Trophoblast cell (in vitro differentiated cells and primary cell): ENCODE results near the gene CARS1.

Source experiments
- DNase-seq, 2 donors: peaks; one replicate each; pipeline ENCODE4 v3.0.0-alpha.2; 2016
- H2AFZ ChIP-seq: 2 replicates; pipeline ENCODE4 v1.6.1; 2013; ENCODE audit warnings: low read length, moderate library complexity, mild to moderate bottlenecking; ENCODE audit not compliant: insufficient read depth, poor library complexity
- H2AK5ac ChIP-seq: 2 replicates; pipeline ENCODE4 v1.6.1; 2013; ENCODE audit warnings: mild to moderate bottlenecking, low read length
- H2BK120ac ChIP-seq: 2 replicates; pipeline ENCODE4 v1.6.1; 2013; ENCODE audit warnings: low read length, mild to moderate bottlenecking, moderate library complexity; ENCODE audit not compliant: insufficient read depth, poor library complexity
- H2BK12ac ChIP-seq: 2 replicates; pipeline ENCODE4 v1.6.1; 2013; ENCODE audit warnings: mild to moderate bottlenecking, low read length, moderate library complexity
- H2BK5ac ChIP-seq: 2 replicates; pipeline ENCODE4 v1.6.1; 2013; ENCODE audit warnings: low read length, low read depth, moderate library complexity, mild to moderate bottlenecking; ENCODE audit not compliant: poor library complexity
- H3K14ac ChIP-seq: 2 replicates; pipeline ENCODE4 v1.6.1; 2013; ENCODE audit warnings: mild to moderate bottlenecking, low read length
- H3K18ac ChIP-seq: 2 replicates; pipeline ENCODE4 v1.6.1; 2013; ENCODE audit warnings: mild to moderate bottlenecking, low read length
- H3K23ac ChIP-seq: 2 replicates; pipeline ENCODE4 v1.6.1; 2013; ENCODE audit warnings: low read length
- H3K27ac ChIP-seq: 2 replicates; pipeline ENCODE4 v1.5.1; 2013; ENCODE audit warnings: low read depth, mild to moderate bottlenecking, inconsistent platforms, low read length, moderate library complexity
- H3K27me3 ChIP-seq: 2 replicates; pipeline ENCODE4 v1.6.1; 2013; ENCODE audit warnings: inconsistent platforms, mild to moderate bottlenecking, low read length, moderate library complexity; ENCODE audit not compliant: insufficient read depth
- H3K36me3 ChIP-seq, 2 experiments: 1 replicate in 1 of 2; 2 replicates in 1 of 2; pipeline ENCODE4 v1.6.1; 2013; ENCODE audit warnings: low read length in 2 of 2, mild to moderate bottlenecking in 2 of 2, moderate library complexity in 1 of 2; ENCODE audit not compliant: insufficient read depth in 2 of 2, control insufficient read depth in 1 of 2
- H3K4ac ChIP-seq: 2 replicates; pipeline ENCODE4 v1.6.1; 2013; ENCODE audit warnings: low read depth, mild to moderate bottlenecking, low read length, moderate library complexity
- H3K4me1 ChIP-seq, 2 experiments: 1 replicate in 1 of 2; 2 replicates in 1 of 2; pipeline ENCODE4 v1.6.1; 2013; ENCODE audit warnings: low read length in 2 of 2, mild to moderate bottlenecking in 2 of 2, moderate library complexity in 1 of 2; ENCODE audit not compliant: insufficient read depth in 2 of 2, control insufficient read depth in 1 of 2
- H3K4me2 ChIP-seq: 2 replicates; pipeline ENCODE4 v1.6.1; 2013; ENCODE audit warnings: inconsistent platforms, mild to moderate bottlenecking, low read length, moderate library complexity
- H3K4me3 ChIP-seq: 2 replicates; pipeline ENCODE4 v1.5.1; 2013; ENCODE audit warnings: mild to moderate bottlenecking, low read depth, low read length, inconsistent platforms
- H3K79me1 ChIP-seq: one replicate; pipeline ENCODE4 v1.6.1; 2013; ENCODE audit warnings: low read length
- H3K79me2 ChIP-seq: 2 replicates; pipeline ENCODE4 v1.6.1; 2013; ENCODE audit warnings: low read length, mild to moderate bottlenecking; ENCODE audit not compliant: control insufficient read depth, insufficient read depth, poor library complexity
- H3K9ac ChIP-seq: 2 replicates; pipeline ENCODE4 v1.6.1; 2013; ENCODE audit warnings: mild to moderate bottlenecking, low read length
- H3K9me3 ChIP-seq: 2 replicates; pipeline ENCODE4 v1.6.1; 2013; ENCODE audit warnings: low read depth, mild to moderate bottlenecking, control low read depth, inconsistent platforms, low read length; ENCODE audit not compliant: insufficient read depth
- H4K12ac ChIP-seq: 2 replicates; pipeline ENCODE4 v1.6.1; 2013; ENCODE audit warnings: low read depth, mild to moderate bottlenecking, low read length, moderate library complexity
- H4K8ac ChIP-seq: 2 replicates; pipeline ENCODE4 v1.6.1; 2013; ENCODE audit warnings: low read depth, mild to moderate bottlenecking, low read length, moderate library complexity
- H4K91ac ChIP-seq: one replicate; pipeline ENCODE4 v1.6.1; 2013; ENCODE audit warnings: low read depth, mild to moderate bottlenecking, low read length, moderate library complexity
- WGBS: extraction: QIAGEN DNeasy Blood & Tissue Kit; methylation state at CpG from one replicate; pipeline ENCODE4 v1.1.7; 2013; ENCODE audit warnings: missing lambda C conversion rate; ENCODE audit not compliant: insufficient read length, insufficient coverage; ENCODE audit errors: extremely low coverage; 5-methylcytosine and 5-hydroxymethylcytosine counted together

CARS1 gene

DNA sequence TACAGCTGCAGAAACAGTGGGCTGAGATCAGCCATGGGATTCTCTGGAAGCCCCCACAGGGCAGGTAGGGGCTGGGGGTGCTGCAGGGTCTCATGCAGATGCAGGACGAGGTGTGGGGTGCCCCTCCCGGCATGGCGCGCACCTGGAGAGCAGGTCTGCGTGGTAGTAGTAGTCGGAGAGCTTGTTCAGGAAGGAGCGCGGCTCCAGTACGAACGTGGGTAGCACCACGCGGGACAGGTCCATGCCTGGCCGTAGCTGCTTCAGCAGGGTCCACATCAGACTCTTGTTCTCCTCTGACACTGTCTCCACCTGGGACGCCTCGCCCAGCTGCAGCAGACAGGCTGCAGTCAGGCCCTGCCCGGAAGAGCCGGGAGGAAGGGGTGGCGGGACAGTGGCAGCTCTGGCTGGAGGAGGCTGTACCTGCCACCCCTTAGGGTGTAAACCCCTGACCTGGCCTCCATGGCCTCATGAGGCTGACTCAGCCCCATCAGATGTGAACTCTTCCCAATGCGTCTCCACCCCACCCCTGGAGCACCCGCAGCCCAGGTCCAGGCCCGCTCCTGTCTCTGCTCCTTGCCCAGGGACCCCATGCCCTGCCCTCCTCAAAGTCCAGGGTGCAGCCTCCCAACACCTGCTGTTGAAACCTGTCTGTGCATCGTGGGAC is 47.0 kb upstream of the CARS1 start:
- no peak overlapping the region for H4K8ac ChIP-seq
- no peaks in the 10 kb centered on the region for H3K9me3 ChIP-seq
- H3K27ac ChIP-seq = no peak overlapping the region
- no peaks in the 10 kb centered on the region for H3K79me1 ChIP-seq
- no peak overlapping the region for H2AFZ ChIP-seq
- H2AK5ac ChIP-seq = no peak overlapping the region
- H3K14ac ChIP-seq = no peak overlapping the region
- H3K27me3 ChIP-seq = no peaks in the 10 kb centered on the region
- H3K23ac ChIP-seq = no peak overlapping the region
- no peak overlapping the region for H4K91ac ChIP-seq
- no peak overlapping the region for H3K18ac ChIP-seq
- no peak overlapping the region for H2BK120ac ChIP-seq
- no peak overlapping the region for H3K9ac ChIP-seq
- H3K4ac ChIP-seq = no peak overlapping the region
- H3K36me3 ChIP-seq = peaks cover 53 to 59% of the 10 kb centered on the region in 2 experiments
- H2BK5ac ChIP-seq = no peak overlapping the region
- H3K4me3 ChIP-seq = no peak overlapping the region
- H3K79me2 ChIP-seq = no peaks in the 10 kb centered on the region
- no peak overlapping the region for H2BK12ac ChIP-seq
- WGBS = no CpG with 5 or more reads among the region's 22 CpGs
- no peaks in the 10 kb centered on the region for H3K4me1 ChIP-seq
- H4K12ac ChIP-seq = no peak overlapping the region
- H3K4me2 ChIP-seq = no peak overlapping the region
- no peak for DNase-seq

DNA sequence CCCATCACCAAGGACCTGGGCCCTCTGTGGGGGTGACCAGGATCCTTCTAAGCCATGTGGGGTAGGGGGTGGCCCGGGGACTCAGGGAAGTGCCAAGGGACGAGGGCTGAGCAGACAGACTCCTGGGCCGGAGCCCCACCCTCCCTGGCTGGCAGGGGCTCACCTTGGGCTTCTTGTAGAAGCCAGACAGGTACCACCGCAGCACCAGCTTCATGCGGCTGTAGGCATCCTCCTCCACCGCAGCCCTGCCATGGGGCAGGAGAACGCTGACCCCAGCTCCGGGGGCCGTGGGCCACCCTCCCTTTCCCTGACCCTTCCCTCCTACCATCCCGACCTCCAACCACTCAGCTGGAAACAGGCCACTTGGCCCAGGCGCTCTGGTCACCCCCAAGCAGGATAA is 45.9 kb upstream of the CARS1 start:
- Histone ChIP-seq H3K14ac (no peak overlapping the region), H2BK5ac (no peak overlapping the region), H3K4ac (no peak overlapping the region), H3K79me2 (no peaks in the 10 kb centered on the region), H3K18ac (no peak overlapping the region), H4K8ac (no peak overlapping the region), H4K12ac (no peak overlapping the region), H2AFZ (no peak overlapping the region), H3K23ac (no peak overlapping the region), H2BK120ac (no peak overlapping the region), H3K4me2 (no peak overlapping the region), H3K27ac (no peak overlapping the region), H2AK5ac (no peak overlapping the region), H3K36me3 (peaks cover 53 to 58% of the 10 kb centered on the region in 2 experiments), H4K91ac (no peak overlapping the region), H3K27me3 (no peaks in the 10 kb centered on the region), H3K9me3 (no peaks in the 10 kb centered on the region), H3K4me1 (no peaks in the 10 kb centered on the region), H3K9ac (no peak overlapping the region), H2BK12ac (no peak overlapping the region), H3K79me1 (no peaks in the 10 kb centered on the region), H3K4me3 (no peak overlapping the region)
- WGBS = no CpG with 5 or more reads among the region's 11 CpGs
- DNase-seq = no peak

DNA sequence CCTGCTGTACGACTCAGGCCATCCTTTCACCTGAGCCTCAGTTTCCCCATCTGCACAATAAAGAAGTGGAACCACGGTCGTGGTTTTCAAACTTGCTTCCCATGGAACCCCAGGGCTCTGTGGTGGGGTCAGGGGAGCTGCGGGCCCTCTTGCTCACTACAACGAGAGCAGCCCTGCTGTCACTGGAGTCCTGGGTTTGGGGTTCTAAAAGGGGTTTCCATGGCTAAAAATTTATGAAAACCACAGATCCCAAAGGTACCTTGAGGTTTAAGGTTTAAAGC is 45.4 kb upstream of the CARS1 start:
- peaks cover 51 to 56% of the 10 kb centered on the region in 2 experiments for H3K36me3 ChIP-seq
- no peaks in the 10 kb centered on the region for H3K79me2 ChIP-seq
- H3K9ac ChIP-seq = no peak overlapping the region
- no peak overlapping the region for H3K4ac ChIP-seq
- no peaks in the 10 kb centered on the region for H3K27me3 ChIP-seq
- no peak for DNase-seq
- H3K9me3 ChIP-seq = no peaks in the 10 kb centered on the region
- H4K8ac ChIP-seq = no peak overlapping the region
- H2BK5ac ChIP-seq = no peak overlapping the region
- no peak overlapping the region for H3K4me3 ChIP-seq
- no peak overlapping the region for H4K91ac ChIP-seq
- no peak overlapping the region for H3K14ac ChIP-seq
- no peak overlapping the region for H4K12ac ChIP-seq
- no peak overlapping the region for H3K18ac ChIP-seq
- H3K4me2 ChIP-seq = no peak overlapping the region
- no peak overlapping the region for H2AFZ ChIP-seq
- H2BK120ac ChIP-seq = no peak overlapping the region
- H3K79me1 ChIP-seq = no peaks in the 10 kb centered on the region
- WGBS = no CpG with 5 or more reads among the region's 5 CpGs
- no peak overlapping the region for H3K27ac ChIP-seq
- H3K23ac ChIP-seq = no peak overlapping the region
- no peaks in the 10 kb centered on the region for H3K4me1 ChIP-seq
- H2AK5ac ChIP-seq = no peak overlapping the region
- H2BK12ac ChIP-seq = no peak overlapping the region

DNA sequence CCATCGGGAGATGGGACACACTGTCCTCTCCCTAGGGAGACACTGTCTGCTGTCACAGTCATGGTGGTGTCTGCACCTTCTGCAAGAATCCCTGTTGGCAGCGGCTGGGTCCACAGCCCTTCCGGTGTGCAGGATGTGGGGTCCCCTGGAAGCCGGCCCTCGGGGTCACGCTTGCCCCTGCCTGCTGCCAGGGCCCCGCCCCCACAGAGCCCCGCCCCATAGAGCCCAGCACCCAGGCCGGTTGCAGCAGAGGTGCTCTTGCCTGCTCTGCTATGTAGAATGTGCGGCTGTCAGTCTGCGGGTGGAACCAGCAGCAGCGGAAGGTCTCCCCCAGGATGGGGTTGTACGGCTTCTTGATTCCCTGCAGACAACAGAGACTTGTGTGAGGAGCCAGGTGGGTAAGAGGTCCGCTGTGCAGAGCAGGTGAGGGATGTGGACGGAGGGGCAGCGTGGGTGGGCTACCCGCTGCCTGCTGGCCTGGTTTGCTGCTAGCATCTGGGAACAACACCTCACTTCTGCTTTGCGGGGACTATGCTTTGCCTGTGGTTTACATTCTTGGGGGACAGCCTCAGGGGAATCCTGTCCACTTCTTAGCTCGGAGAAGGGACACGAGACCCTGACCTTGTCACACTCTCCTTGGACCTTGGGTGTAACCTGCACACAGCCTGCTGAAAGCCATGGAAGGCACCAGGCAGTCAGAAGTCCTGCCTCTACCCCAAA is 44.9 kb upstream of the CARS1 start:
- Histone ChIP-seq H3K9me3 (no peaks in the 10 kb centered on the region), H2BK5ac (no peak overlapping the region), H4K12ac (no peak overlapping the region), H4K91ac (no peak overlapping the region), H3K36me3 (peaks cover 47 to 51% of the 10 kb centered on the region in 2 experiments), H3K14ac (no peak overlapping the region), H3K27ac (no peak overlapping the region), H3K27me3 (no peaks in the 10 kb centered on the region), H2BK12ac (no peak overlapping the region), H3K79me1 (no peaks in the 10 kb centered on the region), H2AK5ac (no peak overlapping the region), H3K79me2 (no peaks in the 10 kb centered on the region), H3K4me1 (no peaks in the 10 kb centered on the region), H3K4ac (no peak overlapping the region), H2AFZ (no peak overlapping the region), H3K4me2 (no peak overlapping the region), H3K18ac (no peak overlapping the region), H4K8ac (no peak overlapping the region), H3K23ac (no peak overlapping the region), H3K9ac (no peak overlapping the region), H3K4me3 (no peak overlapping the region), H2BK120ac (no peak overlapping the region)
- no CpG with 5 or more reads among the region's 20 CpGs for WGBS
- no peak for DNase-seq
